DMS114 treated with DMSO at 0.1 percent for 48 hours (cell line): ENCODE measurements around the gene NEK10.

Experiments used
- DNase-seq: peaks from one replicate; lab custom pipeline; 2025; ENCODE audit not compliant: unreplicated experiment; lab: John Stamatoyannopoulos, UW

NEK10 gene

GRCh38 chr3:27072810-27073651, 296.2 kb downstream of the NEK10 start:
- DNase-seq, result no peak

- DNase-seq, result no peak
Measured at GRCh38 chr3:27060336-27060735, 308.8 kb downstream of the NEK10 start.
